GM12872 (cell line): ENCODE results near the gene SHF.

ENCODE experiments used
- TF ChIP-seq, protein P1 (sequence below): IDR thresholded peaks from 3 replicates; pipeline ENCODE4 v1.5.1; 2011; ENCODE audit warnings: low read depth, mild to moderate bottlenecking, low read length, moderate library complexity; ENCODE audit not compliant: insufficient read depth

SHF gene, protein sequence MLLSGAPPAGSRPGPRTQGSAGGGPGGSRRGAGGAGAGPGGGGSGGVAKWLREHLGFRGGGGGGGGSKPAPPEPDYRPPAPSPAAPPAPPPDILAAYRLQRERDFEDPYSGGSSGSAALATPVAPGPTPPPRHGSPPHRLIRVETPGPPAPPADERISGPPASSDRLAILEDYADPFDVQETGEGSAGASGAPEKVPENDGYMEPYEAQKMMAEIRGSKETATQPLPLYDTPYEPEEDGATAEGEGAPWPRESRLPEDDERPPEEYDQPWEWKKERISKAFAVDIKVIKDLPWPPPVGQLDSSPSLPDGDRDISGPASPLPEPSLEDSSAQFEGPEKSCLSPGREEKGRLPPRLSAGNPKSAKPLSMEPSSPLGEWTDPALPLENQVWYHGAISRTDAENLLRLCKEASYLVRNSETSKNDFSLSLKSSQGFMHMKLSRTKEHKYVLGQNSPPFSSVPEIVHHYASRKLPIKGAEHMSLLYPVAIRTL

DNA sequence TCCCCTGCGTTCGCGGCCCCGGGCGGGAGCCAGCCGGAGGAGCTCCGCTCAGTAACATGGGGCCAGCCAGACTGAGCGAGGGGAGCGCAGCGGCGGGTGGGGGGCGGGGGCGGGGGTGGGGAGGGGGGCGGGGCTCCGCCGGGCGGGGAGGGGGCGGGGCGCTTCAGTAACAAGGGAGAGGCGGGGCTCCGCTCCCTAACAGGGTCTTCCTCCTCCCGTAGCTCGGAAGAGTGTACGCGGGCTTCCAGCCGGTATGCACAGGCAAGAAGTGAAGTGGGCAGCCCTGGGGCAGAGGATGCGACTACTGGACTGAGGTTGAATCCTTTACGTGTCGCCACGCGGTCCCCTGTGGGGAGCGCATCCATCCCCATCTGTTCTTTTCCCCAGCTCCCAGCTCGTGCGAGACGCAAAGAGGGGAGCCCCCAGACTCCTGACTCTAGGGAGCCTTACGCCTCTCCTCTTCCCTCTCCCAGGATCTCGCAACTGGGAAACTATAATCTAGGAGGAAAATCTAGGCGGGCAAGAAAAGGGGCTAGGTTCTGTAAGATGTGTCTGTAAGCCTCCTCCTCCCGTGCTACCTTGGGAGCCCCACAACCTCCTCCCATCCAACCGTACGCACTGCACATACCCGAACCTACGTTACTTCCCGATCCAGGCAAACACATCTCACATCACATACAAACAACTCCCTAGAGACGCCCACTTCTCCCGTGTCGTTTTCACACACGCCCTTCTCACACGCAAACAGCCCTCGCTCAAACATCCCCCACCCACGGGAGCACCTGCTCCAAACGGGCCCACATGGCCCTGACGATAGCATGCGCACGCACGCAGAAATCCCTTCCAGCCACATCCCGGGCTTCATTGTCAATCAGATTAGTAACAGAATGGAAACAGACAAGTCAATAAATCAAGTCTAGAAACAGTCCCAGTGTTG is at the start of gene SHF:
Gene SHF (minus strand): TSS at position 73 of the 937 bp plus-strand sequence. CDS start 15 bp downstream, at position 58.
- TF ChIP-seq, protein P1, sequence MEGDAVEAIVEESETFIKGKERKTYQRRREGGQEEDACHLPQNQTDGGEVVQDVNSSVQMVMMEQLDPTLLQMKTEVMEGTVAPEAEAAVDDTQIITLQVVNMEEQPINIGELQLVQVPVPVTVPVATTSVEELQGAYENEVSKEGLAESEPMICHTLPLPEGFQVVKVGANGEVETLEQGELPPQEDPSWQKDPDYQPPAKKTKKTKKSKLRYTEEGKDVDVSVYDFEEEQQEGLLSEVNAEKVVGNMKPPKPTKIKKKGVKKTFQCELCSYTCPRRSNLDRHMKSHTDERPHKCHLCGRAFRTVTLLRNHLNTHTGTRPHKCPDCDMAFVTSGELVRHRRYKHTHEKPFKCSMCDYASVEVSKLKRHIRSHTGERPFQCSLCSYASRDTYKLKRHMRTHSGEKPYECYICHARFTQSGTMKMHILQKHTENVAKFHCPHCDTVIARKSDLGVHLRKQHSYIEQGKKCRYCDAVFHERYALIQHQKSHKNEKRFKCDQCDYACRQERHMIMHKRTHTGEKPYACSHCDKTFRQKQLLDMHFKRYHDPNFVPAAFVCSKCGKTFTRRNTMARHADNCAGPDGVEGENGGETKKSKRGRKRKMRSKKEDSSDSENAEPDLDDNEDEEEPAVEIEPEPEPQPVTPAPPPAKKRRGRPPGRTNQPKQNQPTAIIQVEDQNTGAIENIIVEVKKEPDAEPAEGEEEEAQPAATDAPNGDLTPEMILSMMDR: no peak

DNA sequence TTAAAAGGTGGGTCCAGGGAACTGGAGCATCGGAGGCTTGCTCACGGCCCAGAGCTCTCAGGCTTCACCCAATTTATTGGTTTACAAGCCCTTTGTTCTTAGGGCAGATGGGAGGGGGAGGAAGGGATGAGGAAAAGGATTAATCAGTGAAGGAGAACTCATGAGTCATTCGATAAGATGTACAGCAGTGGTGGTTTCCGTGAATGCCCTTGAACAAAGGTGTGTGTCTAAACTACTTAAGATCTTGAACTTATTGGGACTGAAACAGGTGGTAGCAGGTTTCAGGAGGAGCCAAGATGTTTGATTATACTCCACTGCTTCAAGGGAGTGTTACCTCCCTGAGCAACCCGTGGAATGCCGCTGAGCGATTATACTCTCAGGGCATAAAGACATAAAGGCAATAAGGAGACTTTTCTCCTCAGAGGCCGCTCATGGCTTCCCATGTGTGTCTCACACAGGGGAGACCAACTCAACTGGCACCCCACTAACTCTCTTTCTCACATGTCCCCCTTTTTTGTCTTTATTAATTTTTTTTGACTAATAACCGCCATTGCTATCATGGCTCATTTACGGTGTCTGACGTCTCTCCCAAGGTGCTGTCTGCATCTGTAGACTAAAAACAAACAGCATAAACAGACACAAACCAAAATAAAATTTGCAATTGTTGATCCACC is 46.9 kb upstream of the SHF start:
- TF ChIP-seq, protein P1: no peak

DNA sequence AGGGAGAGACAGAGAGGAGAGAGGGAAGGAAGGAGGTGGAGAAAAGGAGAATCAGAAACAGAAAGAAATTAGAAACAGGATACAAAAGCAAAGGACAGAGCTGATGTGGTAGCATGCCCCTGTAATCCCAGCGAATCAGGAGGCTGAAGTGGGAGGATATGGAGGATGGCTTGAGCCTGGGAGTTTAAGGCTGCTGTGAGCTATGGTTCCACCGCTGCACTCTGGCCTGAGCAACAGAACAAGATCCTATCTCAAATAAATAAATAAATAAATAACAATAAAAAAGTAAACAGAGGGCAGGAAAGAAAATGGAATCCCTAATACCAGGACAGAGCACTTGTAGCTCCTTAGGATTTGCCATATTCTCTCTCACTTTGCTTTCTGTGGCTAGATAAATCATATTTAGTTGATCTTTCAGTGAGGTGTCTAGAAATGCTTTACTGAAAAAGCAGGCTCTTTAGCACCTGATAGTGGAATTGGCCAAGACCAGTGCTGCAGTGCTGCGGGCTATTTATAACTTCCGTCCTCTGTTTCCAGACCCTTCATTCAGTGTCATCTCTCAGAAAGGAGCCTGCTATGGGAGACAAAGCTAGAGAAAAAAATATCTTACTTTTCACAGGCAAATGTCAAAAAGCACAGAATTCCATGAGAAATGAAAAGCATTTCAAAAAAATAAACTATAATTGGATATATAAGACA is 44.2 kb upstream of the SHF start:
- TF ChIP-seq, protein P1: no peak

DNA sequence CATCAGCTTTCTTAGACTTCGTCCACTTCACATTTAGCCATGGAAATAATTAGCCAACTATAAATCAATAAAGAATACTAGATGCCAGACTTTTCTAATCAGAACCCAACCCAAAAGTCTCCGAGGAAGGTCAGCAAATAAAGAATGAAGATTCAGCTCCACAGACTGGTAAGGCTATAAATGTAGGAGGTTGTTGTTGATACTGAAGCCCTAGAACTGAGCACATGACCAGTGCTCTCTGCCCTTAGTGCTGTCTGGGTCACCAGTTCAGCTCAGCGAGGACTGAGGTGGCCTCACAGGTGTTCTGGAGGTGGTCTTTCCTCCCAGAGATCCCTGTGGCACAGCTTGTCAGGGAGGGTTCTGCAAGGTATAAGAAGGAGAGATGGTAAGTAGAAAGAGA is 43.4 kb upstream of the SHF start:
- TF ChIP-seq, protein P1: no peak

DNA sequence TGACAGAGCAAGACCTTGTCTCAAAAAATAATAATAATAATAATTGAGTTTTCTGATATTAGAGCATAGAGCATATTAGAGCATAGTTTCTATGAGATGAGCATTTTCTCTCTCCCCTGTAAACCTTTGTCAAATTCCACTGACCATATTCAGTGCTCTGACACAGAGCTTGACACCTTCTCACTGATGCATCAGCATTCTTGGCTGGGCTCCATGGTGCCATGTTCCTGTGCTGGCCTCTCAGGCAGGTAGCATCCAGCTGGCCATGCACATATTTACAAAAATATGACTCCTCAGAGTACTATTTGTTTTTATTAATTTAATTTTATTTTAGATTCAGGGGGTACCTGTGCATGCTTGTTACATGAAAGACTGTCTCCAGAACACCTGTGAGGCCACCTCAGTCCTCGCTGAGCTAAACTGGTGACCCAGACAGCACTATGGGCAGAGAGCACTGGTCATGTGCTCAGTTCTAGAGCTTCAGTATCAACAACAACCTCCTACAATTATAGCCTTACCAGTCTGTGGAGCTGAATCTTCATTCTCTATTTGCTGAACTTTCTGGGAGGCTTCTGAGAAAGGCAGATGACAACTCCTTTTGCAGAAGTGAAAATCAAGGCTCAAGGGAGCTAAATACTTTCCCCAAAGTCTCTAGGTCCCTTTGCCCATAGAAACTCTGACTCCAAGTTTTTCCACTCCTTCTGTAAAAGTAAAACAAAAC is 42.6 kb upstream of the SHF start:
- TF ChIP-seq, protein P1: no peak

DNA sequence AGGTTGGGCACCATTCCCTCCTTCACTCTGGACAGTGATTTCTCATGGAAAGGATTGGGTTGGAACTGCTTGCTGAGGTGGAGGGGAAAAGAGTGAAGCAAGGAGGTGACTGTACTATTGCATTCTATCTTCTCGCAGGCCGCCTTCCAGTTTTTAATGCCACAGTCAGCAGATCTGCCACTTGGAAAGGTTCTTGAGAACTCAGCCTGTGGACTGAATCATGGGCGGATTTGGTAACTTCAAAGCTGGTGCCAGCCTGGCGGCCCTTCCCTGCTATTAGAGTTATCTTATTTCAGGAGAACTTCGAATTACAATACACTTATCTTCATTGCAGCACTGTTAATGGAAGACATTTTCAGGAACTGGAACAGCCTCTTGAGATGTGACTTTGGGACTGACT is 41.2 kb upstream of the SHF start:
- TF ChIP-seq, protein P1: no peak
